ENCODE measurements around the gene RARA.
"Not testable (repeated sequence)": the region's sequence is repeated elsewhere in the genome, so short reads cannot be mapped to it uniquely, and the experiment has no call there.

RARA gene

GRCh38 chr17:40287494-40288369, 21.2 kb upstream of the RARA start, which contains the start of gene CDC6:
TSS of gene CDC6 (plus strand) at chr17:40287879. CDS start at chr17:40289421, 1,542 bp downstream.
- H3K27ac Mint-ChIP-seq, result peak within 1 kb of the TSS; percentile 63
- peaks cover 9% of the 10 kb centered on the region for H3K4me1 Mint-ChIP-seq (ENCODE audit: low read depth)
- H3K36me3 Mint-ChIP-seq (ENCODE audit: low read depth), result peaks cover 23% of the 10 kb centered on the region
- H3K27me3 Mint-ChIP-seq, result no peaks in the 10 kb centered on the region
- intact Hi-C loops (cut with micrococcal nuclease), result loop anchor here (2.0 kb wide), 1 partner anchor 69 kb away; the partner anchor contains the start of gene WIPF2
- H3K4me3 Mint-ChIP-seq, result peak within 1 kb of the TSS; percentile 98
- no peaks in the 10 kb centered on the region for H3K9me3 Mint-ChIP-seq

GRCh38 chr17:40290629-40291280, 18.2 kb upstream of the RARA start:
- H3K36me3 Mint-ChIP-seq (ENCODE audit: low read depth), result peaks cover 6% of the 10 kb centered on the region

GRCh38 chr17:40291281-40291664, 17.7 kb upstream of the RARA start:
- H3K27ac Mint-ChIP-seq, result no peak overlapping the region
- no peaks in the 10 kb centered on the region for H3K27me3 Mint-ChIP-seq
- H3K4me3 Mint-ChIP-seq, result no peak overlapping the region
- intact Hi-C loops (cut with micrococcal nuclease), result no loop called here
- H3K36me3 Mint-ChIP-seq (ENCODE audit: low read depth), result peaks cover 6% of the 10 kb centered on the region
- H3K9me3 Mint-ChIP-seq, result no peaks in the 10 kb centered on the region
- peaks cover 9% of the 10 kb centered on the region for H3K4me1 Mint-ChIP-seq (ENCODE audit: low read depth)

More at GRCh38 chr17:40290629-40291280, 18.2 kb upstream of the RARA start:
- intact Hi-C loops (cut with micrococcal nuclease), result loop anchor here (1.0 kb wide), 2 partner anchors 71 to 89 kb away; partner anchors contain the start of gene WIPF2
- no peak overlapping the region for H3K27ac Mint-ChIP-seq
- no peaks in the 10 kb centered on the region for H3K27me3 Mint-ChIP-seq
- no peaks in the 10 kb centered on the region for H3K9me3 Mint-ChIP-seq
- no peak overlapping the region for H3K4me3 Mint-ChIP-seq
- peaks cover 9% of the 10 kb centered on the region for H3K4me1 Mint-ChIP-seq (ENCODE audit: low read depth)

- H3K36me3 Mint-ChIP-seq (ENCODE audit: low read depth), result no peaks in the 10 kb centered on the region
- intact Hi-C loops (cut with micrococcal nuclease), result no loop called here
Observed at GRCh38 chr17:40293363-40293762, 15.6 kb upstream of the RARA start.

GRCh38 chr17:40295488-40296436, 13.2 kb upstream of the RARA start:
- intact Hi-C loops (cut with micrococcal nuclease), result no loop called here
- no peaks in the 10 kb centered on the region for H3K27me3 Mint-ChIP-seq
- H3K36me3 Mint-ChIP-seq (ENCODE audit: low read depth), result no peaks in the 10 kb centered on the region
- no peaks in the 10 kb centered on the region for H3K9me3 Mint-ChIP-seq
- no peak overlapping the region for H3K4me3 Mint-ChIP-seq
- H3K27ac Mint-ChIP-seq, result no peak overlapping the region
- no peaks in the 10 kb centered on the region for H3K4me1 Mint-ChIP-seq (ENCODE audit: low read depth)

More at GRCh38 chr17:40293363-40293762, 15.6 kb upstream of the RARA start:
- H3K4me3 Mint-ChIP-seq, result no peak overlapping the region
- peaks cover under 1% of the 10 kb centered on the region for H3K4me1 Mint-ChIP-seq (ENCODE audit: low read depth)
- H3K9me3 Mint-ChIP-seq, result no peaks in the 10 kb centered on the region
- H3K27me3 Mint-ChIP-seq, result no peaks in the 10 kb centered on the region
- H3K27ac Mint-ChIP-seq, result no peak overlapping the region

- Mint-ChIP-seq H3K4me1 (ENCODE audit: low read depth) (no peaks in the 10 kb centered on the region), H3K9me3 (no peaks in the 10 kb centered on the region), H3K4me3 (no peak overlapping the region), H3K36me3 (ENCODE audit: low read depth) (no peaks in the 10 kb centered on the region), H3K27me3 (no peaks in the 10 kb centered on the region), H3K27ac (no peak overlapping the region)
- intact Hi-C loops (cut with micrococcal nuclease), result no loop called here
Observed at GRCh38 chr17:40297511-40297910, 11.5 kb upstream of the RARA start.

- Mint-ChIP-seq H3K4me1 (ENCODE audit: low read depth) (peaks cover 9% of the 10 kb centered on the region), H3K27ac (no peak overlapping the region), H3K27me3 (no peaks in the 10 kb centered on the region), H3K4me3 (no peak overlapping the region), H3K9me3 (no peaks in the 10 kb centered on the region), H3K36me3 (ENCODE audit: low read depth) (no peaks in the 10 kb centered on the region)
- intact Hi-C loops (cut with micrococcal nuclease), result no loop called here
Observed at GRCh38 chr17:40298726-40299125, 10.3 kb upstream of the RARA start.

GRCh38 chr17:40299159-40299757, 9.7 kb upstream of the RARA start:
- H3K4me1 Mint-ChIP-seq (ENCODE audit: low read depth), result peaks cover 15% of the 10 kb centered on the region
- H3K36me3 Mint-ChIP-seq (ENCODE audit: low read depth); H3K4me3 Mint-ChIP-seq; H3K9me3 Mint-ChIP-seq; H3K27ac Mint-ChIP-seq; H3K27me3 Mint-ChIP-seq; intact Hi-C loops (cut with micrococcal nuclease): not testable (repeated sequence)

- no peak overlapping the region for H3K27ac Mint-ChIP-seq
Observed at GRCh38 chr17:40301315-40301714, 7.7 kb upstream of the RARA start.

GRCh38 chr17:40303009-40303657, 5.8 kb upstream of the RARA start:
- H3K27ac Mint-ChIP-seq, result no peak overlapping the region
- H3K4me1 Mint-ChIP-seq (ENCODE audit: low read depth), result peaks cover 17% of the 10 kb centered on the region
- no peaks in the 10 kb centered on the region for H3K9me3 Mint-ChIP-seq
- intact Hi-C loops (cut with micrococcal nuclease), result loop anchor here (1.0 to 2.0 kb wide), 3 partner anchors 42 to 112 kb away; no protein-coding TSS in a partner anchor
- no peaks in the 10 kb centered on the region for H3K27me3 Mint-ChIP-seq
- H3K4me3 Mint-ChIP-seq, result no peak overlapping the region
- no peaks in the 10 kb centered on the region for H3K36me3 Mint-ChIP-seq (ENCODE audit: low read depth)

More at GRCh38 chr17:40301315-40301714, 7.7 kb upstream of the RARA start:
- Mint-ChIP-seq H3K4me1 (ENCODE audit: low read depth) (peaks cover 17% of the 10 kb centered on the region), H3K4me3 (no peak overlapping the region), H3K9me3 (no peaks in the 10 kb centered on the region), H3K27me3 (no peaks in the 10 kb centered on the region), H3K36me3 (ENCODE audit: low read depth) (no peaks in the 10 kb centered on the region)
- intact Hi-C loops (cut with micrococcal nuclease), result no loop called here

- H3K27ac Mint-ChIP-seq, result no peak overlapping the region
- intact Hi-C loops (cut with micrococcal nuclease), result loop anchor here (1.0 to 2.0 kb wide), 3 partner anchors 41 to 111 kb away; no protein-coding TSS in a partner anchor
- peaks cover 17% of the 10 kb centered on the region for H3K4me1 Mint-ChIP-seq (ENCODE audit: low read depth)
- no peaks in the 10 kb centered on the region for H3K9me3 Mint-ChIP-seq
- H3K36me3 Mint-ChIP-seq (ENCODE audit: low read depth), result no peaks in the 10 kb centered on the region
- H3K4me3 Mint-ChIP-seq, result no peak overlapping the region
- H3K27me3 Mint-ChIP-seq, result no peaks in the 10 kb centered on the region
Observed at GRCh38 chr17:40303708-40304551, 5.0 kb upstream of the RARA start.

- H3K4me3 Mint-ChIP-seq; H3K9me3 Mint-ChIP-seq; intact Hi-C loops (cut with micrococcal nuclease): not testable (repeated sequence)
Observed at GRCh38 chr17:40304552-40304863, 4.5 kb upstream of the RARA start.

More at GRCh38 chr17:40304552-40304863, 4.5 kb upstream of the RARA start:
- peaks cover 17% of the 10 kb centered on the region for H3K4me1 Mint-ChIP-seq (ENCODE audit: low read depth)
- H3K27me3 Mint-ChIP-seq; H3K27ac Mint-ChIP-seq; H3K36me3 Mint-ChIP-seq (ENCODE audit: low read depth): not testable (repeated sequence)

Data from dendritic cell treated with granulocyte-macrophage colony-stimulating factor and Interleukin-4, amounts not matched to agents 40 ng/mL and 50 ng/mL, for 4 days (primary cell).